HUES6 (cell line): ENCODE data around the gene BOK.
"Not testable (repeated sequence)": the region's sequence is repeated elsewhere in the genome, so short reads cannot be mapped to it uniquely, and the experiment has no call there.

Experiments
- H3K27ac ChIP-seq: 2 replicates; pipeline ENCODE4 v1.7.0; 2013; ENCODE audit warnings: low read depth, mild to moderate bottlenecking, low read length, inconsistent platforms
- H3K27me3 ChIP-seq: 2 replicates; pipeline ENCODE4 v1.6.1; 2013; ENCODE audit warnings: low read length; ENCODE audit not compliant: control insufficient read depth, insufficient read depth
- H3K36me3 ChIP-seq: 2 replicates; pipeline ENCODE4 v1.6.1; 2013; ENCODE audit warnings: low read length; ENCODE audit not compliant: control insufficient read depth, insufficient read depth
- H3K4me1 ChIP-seq: 2 replicates; pipeline ENCODE4 v1.6.1; 2013; ENCODE audit warnings: low read length; ENCODE audit not compliant: control insufficient read depth, insufficient read depth
- H3K4me3 ChIP-seq: 2 replicates; pipeline ENCODE4 v1.5.1; 2013; ENCODE audit warnings: low read depth, low read length
- H3K9ac ChIP-seq: one replicate; pipeline ENCODE4 v1.6.1; 2013; ENCODE audit warnings: mild to moderate bottlenecking, low read length
- H3K9me3 ChIP-seq: 2 replicates; pipeline ENCODE4 v1.6.1; 2013; ENCODE audit warnings: low read depth, low read length; ENCODE audit not compliant: control insufficient read depth, insufficient read depth

Gene BOK

GRCh38 chr2:241575624-241576292 is 17.2 kb downstream of the BOK start:
- H3K4me1 ChIP-seq, result no peaks in the 10 kb centered on the region
- H3K4me3 ChIP-seq, result no peak overlapping the region
- H3K9me3 ChIP-seq, result peaks cover 2% of the 10 kb centered on the region; the same call in 1 of the 2 replicates
- peaks cover 27% of the 10 kb centered on the region for H3K36me3 ChIP-seq
- H3K27me3 ChIP-seq, result no peaks in the 10 kb centered on the region
- H3K27ac ChIP-seq, result no peak overlapping the region
- no peak overlapping the region for H3K9ac ChIP-seq

GRCh38 chr2:241576293-241576654 is 17.7 kb downstream of the BOK start:
- no peaks in the 10 kb centered on the region for H3K27me3 ChIP-seq
- H3K27ac ChIP-seq, result no peak overlapping the region
- H3K9me3 ChIP-seq, result peaks cover 2% of the 10 kb centered on the region; the same call in 1 of the 2 replicates
- peaks cover 25% of the 10 kb centered on the region for H3K36me3 ChIP-seq
- H3K9ac ChIP-seq, result no peak overlapping the region
- H3K4me1 ChIP-seq, result no peaks in the 10 kb centered on the region
- no peak overlapping the region for H3K4me3 ChIP-seq

GRCh38 chr2:241577413-241578122 is 19.0 kb downstream of the BOK start:
- Histone ChIP-seq H3K36me3 (peaks cover 20% of the 10 kb centered on the region), H3K4me1 (no peaks in the 10 kb centered on the region), H3K9ac (no peak overlapping the region), H3K27me3 (no peaks in the 10 kb centered on the region), H3K27ac (no peak overlapping the region), H3K4me3 (no peak overlapping the region), H3K9me3 (peaks cover 11% of the 10 kb centered on the region)

- H3K9me3 ChIP-seq, result peaks cover 20% of the 10 kb centered on the region
- H3K27me3 ChIP-seq, result no peaks in the 10 kb centered on the region
- peaks cover 24% of the 10 kb centered on the region for H3K36me3 ChIP-seq
- H3K27ac ChIP-seq, result no peak overlapping the region
- peaks cover under 1% of the 10 kb centered on the region; the same call in 1 of the 2 replicates for H3K4me1 ChIP-seq
- H3K4me3 ChIP-seq, result no peak overlapping the region
- H3K9ac ChIP-seq, result no peak overlapping the region
These were observed 20.7 kb downstream of the BOK start for GRCh38 chr2:241579281-241579680.

GRCh38 chr2:241582328-241582727 is 23.8 kb downstream of the BOK start:
- H3K9me3 ChIP-seq, result peaks cover 35% of the 10 kb centered on the region
- no peaks in the 10 kb centered on the region for H3K27me3 ChIP-seq
- no peak overlapping the region for H3K4me3 ChIP-seq
- peaks cover 43% of the 10 kb centered on the region for H3K36me3 ChIP-seq
- H3K9ac ChIP-seq, result no peak overlapping the region
- H3K4me1 ChIP-seq, result peaks cover 7% of the 10 kb centered on the region; the same call in 1 of the 2 replicates
- H3K27ac ChIP-seq, result no peak overlapping the region

- Histone ChIP-seq H3K4me3 (no peak overlapping the region), H3K4me1 (peaks cover 7% of the 10 kb centered on the region; the same call in 1 of the 2 replicates), H3K27me3 (no peaks in the 10 kb centered on the region), H3K9ac (no peak overlapping the region), H3K9me3 (peaks cover 36% of the 10 kb centered on the region), H3K36me3 (peaks cover 43% of the 10 kb centered on the region), H3K27ac (no peak overlapping the region)
These were observed 24.3 kb downstream of the BOK start for GRCh38 chr2:241582806-241583205.

GRCh38 chr2:241584436-241584835 is 25.9 kb downstream of the BOK start:
- H3K27me3 ChIP-seq, result no peaks in the 10 kb centered on the region
- peak overlapping the region; percentile 59; the same call in 1 of the 2 replicates for H3K27ac ChIP-seq
- peaks cover 40% of the 10 kb centered on the region for H3K9me3 ChIP-seq
- H3K4me1 ChIP-seq, result peaks cover 7% of the 10 kb centered on the region; the same call in 1 of the 2 replicates
- H3K36me3 ChIP-seq, result peaks cover 49% of the 10 kb centered on the region
- H3K9ac ChIP-seq, result no peak overlapping the region
- no peak overlapping the region for H3K4me3 ChIP-seq

GRCh38 chr2:241586564-241587264 is 28.2 kb downstream of the BOK start:
- Histone ChIP-seq H3K4me3 (no peak overlapping the region), H3K36me3 (peaks cover 49% of the 10 kb centered on the region), H3K9ac (no peak overlapping the region), H3K27ac (no peak overlapping the region), H3K4me1 (peaks cover 7% of the 10 kb centered on the region; the same call in 1 of the 2 replicates), H3K27me3 (no peaks in the 10 kb centered on the region), H3K9me3 (peaks cover 40% of the 10 kb centered on the region)

GRCh38 chr2:241589863-241590262 is 31.3 kb downstream of the BOK start:
- H3K4me3 ChIP-seq, H3K4me1 ChIP-seq, H3K9ac ChIP-seq, H3K27ac ChIP-seq, H3K27me3 ChIP-seq: not testable (repeated sequence)
- Histone ChIP-seq H3K36me3 (peaks cover 43% of the 10 kb centered on the region), H3K9me3 (peaks cover 23% of the 10 kb centered on the region)

GRCh38 chr2:241590496-241591455 is 32.2 kb downstream of the BOK start:
- H3K9ac ChIP-seq, H3K4me3 ChIP-seq, H3K27ac ChIP-seq, H3K27me3 ChIP-seq, H3K4me1 ChIP-seq: not testable (repeated sequence)
- H3K36me3 ChIP-seq, result peaks cover 35% of the 10 kb centered on the region
- peaks cover 20% of the 10 kb centered on the region for H3K9me3 ChIP-seq
